GM13976 (cell line): ENCODE results near the gene ANAPC10.

Experiments used
- DNase-seq: peaks from one replicate; pipeline ENCODE4 v3.0.0; 2012; ENCODE audit warnings: low spot score
- in situ Hi-C: fragments of 300-500 bp; cut with MboI; formaldehyde crosslinking; loops from one replicate; pipeline ENCODE4 v1.12.0; 2022; ENCODE audit warnings: low sequenced_read_pairs, mixed read lengths, inconsistent platforms; ENCODE audit not compliant: unreplicated experiment
- TF ChIP-seq, protein P1 (sequence below): IDR thresholded peaks from 2 replicates; pipeline ENCODE4 v1.5.1; 2012; ENCODE audit warnings: borderline replicate concordance, mild to moderate bottlenecking; ENCODE audit not compliant: insufficient read depth; ENCODE audit errors: extremely low read depth, missing control alignments, control extremely low read depth

The ANAPC10 gene

DNA sequence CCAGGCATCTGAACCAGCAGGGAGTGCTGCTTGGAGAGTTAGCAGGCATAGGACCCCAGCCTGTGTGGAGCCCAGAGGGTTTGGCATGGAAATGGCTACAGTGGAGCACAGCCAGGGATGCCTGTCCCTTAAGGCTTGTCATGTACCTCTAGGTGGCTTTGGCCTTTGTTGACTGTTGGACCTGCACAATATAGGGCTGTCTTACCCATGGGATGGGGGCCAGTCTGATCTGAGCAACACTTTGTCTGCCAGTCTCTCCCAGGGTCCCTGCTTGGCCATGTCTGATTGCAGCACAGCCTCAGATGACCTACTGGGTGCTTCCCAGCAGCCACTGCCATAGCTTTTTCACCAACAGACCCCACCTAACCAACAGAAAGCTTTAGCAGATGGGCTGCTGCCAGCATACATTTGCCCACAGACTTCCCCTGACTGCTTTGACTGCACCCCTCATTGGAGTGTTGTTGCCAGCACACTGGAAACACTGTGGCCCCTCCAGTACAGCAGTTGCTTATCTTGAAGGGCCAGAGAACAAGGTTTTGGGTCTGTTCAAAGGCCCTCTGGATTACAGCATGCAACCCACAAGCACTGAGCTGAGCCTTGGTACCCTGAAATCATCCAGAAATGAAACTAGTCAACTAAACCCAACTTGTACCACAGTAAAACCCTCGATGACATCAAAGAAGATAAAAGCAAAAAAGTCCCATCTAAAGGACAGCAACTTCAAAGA is 22.1 kb downstream of the ANAPC10 start:
- TF ChIP-seq, protein P1, sequence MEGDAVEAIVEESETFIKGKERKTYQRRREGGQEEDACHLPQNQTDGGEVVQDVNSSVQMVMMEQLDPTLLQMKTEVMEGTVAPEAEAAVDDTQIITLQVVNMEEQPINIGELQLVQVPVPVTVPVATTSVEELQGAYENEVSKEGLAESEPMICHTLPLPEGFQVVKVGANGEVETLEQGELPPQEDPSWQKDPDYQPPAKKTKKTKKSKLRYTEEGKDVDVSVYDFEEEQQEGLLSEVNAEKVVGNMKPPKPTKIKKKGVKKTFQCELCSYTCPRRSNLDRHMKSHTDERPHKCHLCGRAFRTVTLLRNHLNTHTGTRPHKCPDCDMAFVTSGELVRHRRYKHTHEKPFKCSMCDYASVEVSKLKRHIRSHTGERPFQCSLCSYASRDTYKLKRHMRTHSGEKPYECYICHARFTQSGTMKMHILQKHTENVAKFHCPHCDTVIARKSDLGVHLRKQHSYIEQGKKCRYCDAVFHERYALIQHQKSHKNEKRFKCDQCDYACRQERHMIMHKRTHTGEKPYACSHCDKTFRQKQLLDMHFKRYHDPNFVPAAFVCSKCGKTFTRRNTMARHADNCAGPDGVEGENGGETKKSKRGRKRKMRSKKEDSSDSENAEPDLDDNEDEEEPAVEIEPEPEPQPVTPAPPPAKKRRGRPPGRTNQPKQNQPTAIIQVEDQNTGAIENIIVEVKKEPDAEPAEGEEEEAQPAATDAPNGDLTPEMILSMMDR, result no peak

GRCh38 chr4:145071560-145071959 is 26.4 kb downstream of the ANAPC10 start:
- TF ChIP-seq, protein P1, result no peak
- in situ Hi-C loops, result loop anchor here (25.0 kb wide), 1 partner anchor 434 kb away; the partner anchor contains the start of gene HHIP
- DNase-seq, result no peak

More for the DNA sequence above, 22.1 kb downstream of the ANAPC10 start:
- in situ Hi-C loops, result no loop called here
- no peak for DNase-seq

- TF ChIP-seq, protein P1, result no peak
- no peak for DNase-seq
- in situ Hi-C loops, result loop anchor here (10.0 to 25.0 kb wide), 2 partner anchors 432 to 895 kb away; partner anchors contain the start of gene HHIP
Measured at GRCh38 chr4:145069361-145069760, 28.6 kb downstream of the ANAPC10 start.

GRCh38 chr4:145066063-145066501 is 31.9 kb downstream of the ANAPC10 start:
- TF ChIP-seq, protein P1, result no peak
- in situ Hi-C loops, result loop anchor here (10.0 to 25.0 kb wide), 2 partner anchors 429 to 891 kb away; partner anchors contain the start of gene HHIP
- no peak for DNase-seq

DNA sequence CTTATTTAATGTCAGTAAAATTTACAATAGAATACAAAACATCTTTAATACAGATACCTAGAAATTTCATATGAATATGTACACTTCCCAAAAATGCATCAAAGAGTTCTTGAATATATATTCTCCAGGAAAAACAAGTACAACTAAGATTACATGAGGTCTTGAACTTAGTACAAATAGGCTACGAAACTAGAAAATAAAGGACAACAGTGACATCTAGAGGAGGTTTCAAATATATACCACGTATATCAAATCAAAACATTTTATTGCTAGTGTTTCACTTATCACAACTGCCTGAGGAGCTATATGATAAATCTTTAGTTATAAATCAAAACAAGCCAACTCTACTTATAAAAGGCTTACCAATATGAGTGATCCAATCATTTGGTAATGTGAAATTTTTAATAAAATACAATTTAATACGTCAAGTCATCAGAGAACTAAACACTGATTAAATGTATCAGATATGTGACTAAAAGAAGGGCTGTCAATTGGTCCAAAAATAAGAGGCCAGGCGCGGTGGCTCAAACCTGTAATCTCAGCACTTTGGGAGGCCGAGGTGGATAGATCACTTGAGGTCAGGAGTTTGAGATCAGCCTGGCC is 36.6 kb downstream of the ANAPC10 start:
- TF ChIP-seq, protein P1, result peak; percentile 30
- in situ Hi-C loops, result loop anchor here (10.0 to 25.0 kb wide), 2 partner anchors 424 to 887 kb away; partner anchors contain the start of gene HHIP
- peak; percentile 21 for DNase-seq

- TF ChIP-seq, protein P1, result no peak
- in situ Hi-C loops, result loop anchor here (25.0 kb wide), 1 partner anchor 421 kb away; the partner anchor contains the start of gene HHIP
- no peak for DNase-seq
Measured at GRCh38 chr4:145058256-145058655, 39.7 kb downstream of the ANAPC10 start.
